SH-SY5Y (cell line): ENCODE measurements around the gene ICA1L.

Experiments used
- GATA2 ChIP-seq: IDR thresholded peaks from 2 replicates; pipeline ENCODE4 v1.6.1; 2011; ENCODE audit warnings: mild to moderate bottlenecking, low read depth, low read length
- GATA3 ChIP-seq: IDR thresholded peaks from 2 replicates; pipeline ENCODE4 v1.6.1; 2011; ENCODE audit warnings: low read depth, mild to moderate bottlenecking, low read length, moderate library complexity

The ICA1L gene

GRCh38 chr2:202815548-202816360 lies 55.8 kb downstream of the ICA1L start:
- TF ChIP-seq GATA3 (no peak), GATA2 (no peak)

GRCh38 chr2:202814226-202814625 lies 57.3 kb downstream of the ICA1L start:
- TF ChIP-seq GATA3: no peak
- TF ChIP-seq GATA2: no peak

- TF ChIP-seq GATA3: no peak
- TF ChIP-seq GATA2: no peak
Measured at GRCh38 chr2:202813387-202813786, 58.2 kb downstream of the ICA1L start.

- TF ChIP-seq GATA2 (no peak), GATA3 (no peak)
Measured at GRCh38 chr2:202808754-202809153, 62.8 kb downstream of the ICA1L start.

GRCh38 chr2:202797944-202798343 lies 73.6 kb downstream of the ICA1L start:
- TF ChIP-seq GATA3: no peak
- TF ChIP-seq GATA2: no peak

- TF ChIP-seq GATA2 (no peak), GATA3 (no peak)
Measured at GRCh38 chr2:202790676-202791075, 80.9 kb downstream of the ICA1L start.

- TF ChIP-seq GATA3 (no peak), GATA2 (no peak)
Measured at GRCh38 chr2:202786842-202787241, 84.7 kb downstream of the ICA1L start.

GRCh38 chr2:202782940-202783558 lies 88.5 kb downstream of the ICA1L start:
- TF ChIP-seq GATA3: no peak
- no peak for TF ChIP-seq GATA2

GRCh38 chr2:202780514-202781021 lies 91.0 kb downstream of the ICA1L start:
- TF ChIP-seq GATA2 (no peak), GATA3 (no peak)

- TF ChIP-seq GATA3 (no peak), GATA2 (no peak)
Measured at GRCh38 chr2:202778217-202778616, 93.3 kb downstream of the ICA1L start.

GRCh38 chr2:202774104-202774503 lies 97.5 kb downstream of the ICA1L start:
- TF ChIP-seq GATA3: no peak

- TF ChIP-seq GATA2: no peak
- TF ChIP-seq GATA3: no peak
Measured at GRCh38 chr2:202773301-202773973, 98.1 kb downstream of the ICA1L start.

- TF ChIP-seq GATA3 (no peak), GATA2 (no peak)
Measured at GRCh38 chr2:202771741-202772460, 99.7 kb downstream of the ICA1L start.

GRCh38 chr2:202771336-202771735 lies 100.2 kb downstream of the ICA1L start:
- TF ChIP-seq GATA3: no peak
- no peak for TF ChIP-seq GATA2
